K562 (cell line): ENCODE measurements around the gene PALLD. TPM values are rescaled to one million over a fixed set of nuclear protein-coding genes. Genes with fewer than 3 reads are reported as not detected.

Experiments used
- ATAC-seq: fragments of 200-7000 bp; cut with Tn5 transposase; 3 replicates; pipeline ENCODE4 v1.9.1; 2020; ENCODE audit warnings: moderate library complexity
- BruUV-seq: library from RNA; stranded (reverse); fragments of 400-500 nt; replicated peaks from 2 replicates; lab custom pipeline; 2021; lab: Mats Ljungman, UMichigan
- CTCF ChIA-PET: fragments of 300-600 bp; formaldehyde crosslinking; extraction: SDS; loops from one replicate; lab custom pipeline; 2021; ENCODE audit warnings: low intra/inter-chr PET ratio; lab: Yijun Ruan, JAX
- POLR2A ChIA-PET: fragments of 300-600, 350-650 bp; sonication (Branson Sonifier 250); formaldehyde crosslinking; extraction: SDS; loops from one replicate; lab custom pipeline; 2021; ENCODE audit warnings: antibody characterized with exemption, inconsistent platforms; lab: Yijun Ruan, JAX
- DNase-seq, 4 experiments: peaks; one replicate each; pipeline versions ENCODE4 v3.0.0 to v3.0.0-alpha.2; 2011 to 2018; ENCODE audit warnings: low spot score in 3 of 4, mixed read lengths in 3 of 4; ENCODE audit errors: extremely low read depth in 1 of 4
- FAIRE-seq: peaks from 2 replicates; lab custom pipeline; 2011; peaks lifted over from hg19 to GRCh38; lab: Jason Lieb, UNC
- H2AFZ ChIP-seq: 2 replicates; pipeline ENCODE4 v1.6.0; 2011; ENCODE audit warnings: low read depth, low read length, control low read depth, inconsistent platforms
- H3K27ac ChIP-seq: fragments of 200-600 bp; 3 replicates; pipeline ENCODE4 v1.8.0; 2011; ENCODE audit warnings: low read depth, mild to moderate bottlenecking, control low read depth, inconsistent platforms, low read length, moderate library complexity, mixed read lengths; ENCODE audit errors: extremely low read depth
- H3K27me3 ChIP-seq, 2 experiments: fragments of 300-600 bp in 1 of 2; 2 replicates in 1 of 2; 3 replicates in 1 of 2; pipeline versions ENCODE4 v1.6.0 to v1.8.0; 2011; ENCODE audit warnings: inconsistent platforms in 2 of 2, low read length in 2 of 2, mild to moderate bottlenecking in 1 of 2, mixed read lengths in 1 of 2, moderate library complexity in 1 of 2; ENCODE audit not compliant: control insufficient read depth in 2 of 2, insufficient read depth in 2 of 2
- H3K36me3 ChIP-seq: fragments of 300-600 bp; 3 replicates; pipeline ENCODE4 v1.8.0; 2011; ENCODE audit warnings: mild to moderate bottlenecking, low read length, inconsistent platforms; ENCODE audit not compliant: control insufficient read depth, insufficient read depth
- H3K4me1 ChIP-seq, 2 experiments: fragments of 200-600 bp in 1 of 2; replicated peaks in 1 of 2; 2 replicates in 1 of 2; 3 replicates in 1 of 2; pipeline versions ENCODE4 v1.5.1 to v1.8.0; 2011; ENCODE audit warnings: inconsistent platforms in 2 of 2, low read length in 2 of 2, mild to moderate bottlenecking in 1 of 2, mixed read lengths in 1 of 2, moderate library complexity in 1 of 2; ENCODE audit not compliant: control insufficient read depth in 2 of 2, insufficient read depth in 2 of 2
- H3K4me2 ChIP-seq: 2 replicates; pipeline ENCODE4 v1.6.1; 2011; ENCODE audit warnings: low read length, control low read depth, inconsistent platforms, mixed read lengths; ENCODE audit not compliant: insufficient read depth
- H3K4me3 ChIP-seq: fragments of 200-600 bp; sonication (generic), shearing (Covaris generic); 2 replicates; pipeline ENCODE4 v1.5.1; 2016; ENCODE audit warnings: control low read depth, inconsistent platforms
- H3K79me2 ChIP-seq: fragments of 200-600 bp; 3 replicates; pipeline ENCODE4 v1.8.0; 2011; ENCODE audit warnings: low read length, inconsistent platforms; ENCODE audit not compliant: control insufficient read depth, insufficient read depth
- H3K9ac ChIP-seq, 2 experiments: 2 replicates each; pipeline versions ENCODE4 v1.6.0 to v1.6.1; 2011; ENCODE audit warnings: low read depth in 2 of 2, low read length in 2 of 2, control low read depth in 1 of 2, inconsistent platforms in 1 of 2, mild to moderate bottlenecking in 1 of 2, mixed read lengths in 1 of 2; ENCODE audit not compliant: insufficient read depth in 1 of 2
- H3K9me1 ChIP-seq: one replicate; pipeline ENCODE4 v1.6.0; 2011; ENCODE audit warnings: inconsistent platforms, mild to moderate bottlenecking, low read length, moderate library complexity; ENCODE audit not compliant: control insufficient read depth, insufficient read depth
- H3K9me3 ChIP-seq: replicated peaks from 2 replicates; pipeline ENCODE4 v1.5.1; 2011; ENCODE audit warnings: low read depth, low read length, inconsistent platforms; ENCODE audit not compliant: control insufficient read depth, insufficient read depth
- H4K20me1 ChIP-seq: replicated peaks from 2 replicates; pipeline ENCODE4 v1.6.1; 2011; ENCODE audit warnings: low read length, inconsistent platforms, mixed read lengths; ENCODE audit not compliant: control insufficient read depth, insufficient read depth
- CAMTA2 ChIP-seq: fragments of 250-450 bp; sonication (Bioruptor Pico); conservative IDR thresholded peaks from 2 replicates; pipeline ENCODE4 v1.5.1; 2022
- HOMEZ ChIP-seq: fragments of 250-450 bp; sonication (Bioruptor Pico); IDR thresholded peaks from 2 replicates; pipeline ENCODE4 v1.4.0; 2020; ENCODE audit warnings: mild to moderate bottlenecking, moderate library complexity
- JUN ChIP-seq, 2 experiments: sonication (generic) in 1 of 2; formaldehyde crosslinking in 1 of 2; IDR thresholded peaks; 2 replicates each; pipeline versions ENCODE4 v1.6.1 to v1.8.0; 2012 to 2022; ENCODE audit warnings: borderline replicate concordance in 2 of 2, mild to moderate bottlenecking in 2 of 2, improper control_type of control experiment in 1 of 2, low read depth in 1 of 2, low read length in 1 of 2, missing genetic modification reagents in 1 of 2
- PHB2 ChIP-seq: fragments of 450-650 bp; IDR thresholded peaks from 2 replicates; pipeline ENCODE4 v1.6.1; 2017; ENCODE audit warnings: low read depth
- PRDM10 ChIP-seq: fragments of 450-650 bp; IDR thresholded peaks from 2 replicates; pipeline ENCODE4 v1.6.1; 2018; ENCODE audit not compliant: partially characterized antibody
- RFX1 ChIP-seq: fragments of 450-650 bp; IDR thresholded peaks from 2 replicates; pipeline ENCODE4 v1.6.1; 2016; ENCODE audit warnings: mild to moderate bottlenecking, moderate library complexity
- SREBF1 ChIP-seq: fragments of 150-350 bp; IDR thresholded peaks from 2 replicates; pipeline ENCODE4 v1.6.1; 2014; ENCODE audit warnings: antibody characterized with exemption, low read depth, low read length, borderline replicate concordance
- SREBF2 ChIP-seq: sonication (generic); formaldehyde crosslinking; IDR thresholded peaks from 2 replicates; pipeline ENCODE4 v1.4.0; 2020; ENCODE audit warnings: mild to moderate bottlenecking, missing genetic modification reagents
- ZNF644 ChIP-seq: fragments of 200-800 bp; sonication (Bioruptor generic); IDR thresholded peaks from 2 replicates; pipeline ENCODE4 v1.6.1; 2016; ENCODE audit warnings: low read depth, missing genetic modification characterization, missing compliant biosample characterization
- WGBS: fragments of 100-300 bp; shearing (Covaris generic); methylation state at CpG from one replicate; pipeline ENCODE4 v1.1.6; 2016; ENCODE audit warnings: low coverage, mixed read lengths; ENCODE audit not compliant: insufficient coverage; ENCODE audit errors: missing lambda C conversion rate; 5-methylcytosine and 5-hydroxymethylcytosine counted together
- in situ Hi-C: fragments of 300-500 bp; cut with MboI; formaldehyde crosslinking; loops from 4 replicates; pipeline ENCODE4 v1.15.0; 2018; ENCODE audit warnings: inconsistent platforms, mixed read lengths
- intact Hi-C: fragments of 100-400 bp; cut with micrococcal nuclease; formaldehyde crosslinking; loops from 2 replicates; pipeline ENCODE4 v1.14.2; 2022
- polyA plus RNA-seq, 8 experiments: library from polyadenylated mRNA; depleted of rRNA in 4 of 8; stranded (reverse) in 5 of 8; unstranded in 3 of 8; fragments of >200 nt; fragmentation: Nextera tagmentation in 2 of 8; fragmentation: Illumina TruSeq in 1 of 8; extraction: Ambion mirVana in 2 of 8; extraction: Trizol in 1 of 8; gene quantifications; 2 replicates each; pipeline versions ENCODE4 v1.2.1 to v1.2.3, GENCODE V29; 2011 to 2014; ENCODE audit warnings: inconsistent platforms in 1 of 8, missing spikeins in 1 of 8
- total RNA-seq, 7 experiments: library from RNA; depleted of rRNA in 6 of 7; stranded (reverse); fragments of >200 nt in 6 of 7; fragmentation: Illumina TruSeq in 2 of 7; extraction: Trizol in 2 of 7; gene quantifications; 2 replicates each; pipeline versions ENCODE4 v1.2.1 to v1.2.3, GENCODE V29; 2011 to 2021; ENCODE audit warnings: low replicate concordance in 1 of 7
- TF ChIP-seq, protein P1 (sequence below): fragments of 450-650 bp; conservative IDR thresholded peaks from 2 replicates; pipeline ENCODE4 v1.6.1; 2016; ENCODE audit warnings: missing genetic modification characterization, low read depth, mild to moderate bottlenecking, missing compliant biosample characterization, moderate library complexity
- TF ChIP-seq, protein P2 (sequence below): fragments of 250-450 bp; sonication (Bioruptor Pico); IDR thresholded peaks from 2 replicates; pipeline ENCODE4 v1.5.0; 2021; ENCODE audit warnings: mild to moderate bottlenecking, borderline replicate concordance
- TF ChIP-seq, protein P3 (sequence below): fragments of 450-650 bp; formaldehyde crosslinking; IDR thresholded peaks from 2 replicates; pipeline ENCODE4 v1.4.0; 2022; ENCODE audit warnings: mild to moderate bottlenecking, moderate library complexity

The PALLD gene
- total and polyA plus RNA-seq, 9 of the 15 experiments (the other 6 are each of a cell fraction or from before 2014, with no cell fraction given) = 0.01 to 0.35 (median 0.06) TPM; not detected in 3

DNA sequence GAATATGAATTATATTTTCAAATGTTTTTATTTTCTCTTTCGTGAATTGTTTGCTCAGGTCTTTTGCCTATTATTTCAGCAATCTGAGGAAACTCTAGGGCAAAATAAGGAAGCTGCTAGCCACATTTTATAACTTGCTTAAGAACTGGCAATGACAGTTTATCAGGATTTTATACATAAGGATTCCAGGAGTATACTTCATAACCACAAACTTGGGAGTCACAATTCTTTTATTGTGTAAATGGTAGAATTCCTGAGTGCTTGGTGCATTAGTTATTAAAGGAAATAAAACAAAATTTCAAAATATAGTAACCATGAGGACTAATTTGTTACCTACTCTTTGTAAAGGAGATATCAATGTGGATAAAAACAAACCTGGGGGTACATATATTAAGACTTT is 54.4 kb downstream of the PALLD start:
- FAIRE-seq = no peak
- Histone ChIP-seq H3K79me2 (no peaks in the 10 kb centered on the region), H3K9ac (no peak overlapping the region), H3K27ac (no peak overlapping the region), H3K4me2 (no peak overlapping the region)
- intact Hi-C loops = no loop called here
- BruUV-seq = no TSS peak
- 0% methylated on average over 1 of the region's 1 CpG for WGBS
- CTCF ChIA-PET = no interaction called here
- in situ Hi-C loops = no loop called here
- TF ChIP-seq PHB2 (no peak), RFX1 (no peak), HOMEZ (no peak), CAMTA2 (CRISPR knock-in tag) (no peak), SREBF1 (no peak), SREBF2 (CRISPR knock-in tag) (no peak), JUN (IDR thresholded peaks at IDR 0.05; ENCODE audit: borderline replicate concordance, low read depth, low read length) (no peak), JUN (CRISPR knock-in tag; IDR thresholded peaks at IDR 0.05; ENCODE audit: borderline replicate concordance) (no peak), PRDM10 (no peak), ZNF644 (tag) (no peak)
- TF ChIP-seq, protein P1, sequence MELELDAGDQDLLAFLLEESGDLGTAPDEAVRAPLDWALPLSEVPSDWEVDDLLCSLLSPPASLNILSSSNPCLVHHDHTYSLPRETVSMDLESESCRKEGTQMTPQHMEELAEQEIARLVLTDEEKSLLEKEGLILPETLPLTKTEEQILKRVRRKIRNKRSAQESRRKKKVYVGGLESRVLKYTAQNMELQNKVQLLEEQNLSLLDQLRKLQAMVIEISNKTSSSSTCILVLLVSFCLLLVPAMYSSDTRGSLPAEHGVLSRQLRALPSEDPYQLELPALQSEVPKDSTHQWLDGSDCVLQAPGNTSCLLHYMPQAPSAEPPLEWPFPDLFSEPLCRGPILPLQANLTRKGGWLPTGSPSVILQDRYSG (tag) = no peak
- TF ChIP-seq, protein P2, sequence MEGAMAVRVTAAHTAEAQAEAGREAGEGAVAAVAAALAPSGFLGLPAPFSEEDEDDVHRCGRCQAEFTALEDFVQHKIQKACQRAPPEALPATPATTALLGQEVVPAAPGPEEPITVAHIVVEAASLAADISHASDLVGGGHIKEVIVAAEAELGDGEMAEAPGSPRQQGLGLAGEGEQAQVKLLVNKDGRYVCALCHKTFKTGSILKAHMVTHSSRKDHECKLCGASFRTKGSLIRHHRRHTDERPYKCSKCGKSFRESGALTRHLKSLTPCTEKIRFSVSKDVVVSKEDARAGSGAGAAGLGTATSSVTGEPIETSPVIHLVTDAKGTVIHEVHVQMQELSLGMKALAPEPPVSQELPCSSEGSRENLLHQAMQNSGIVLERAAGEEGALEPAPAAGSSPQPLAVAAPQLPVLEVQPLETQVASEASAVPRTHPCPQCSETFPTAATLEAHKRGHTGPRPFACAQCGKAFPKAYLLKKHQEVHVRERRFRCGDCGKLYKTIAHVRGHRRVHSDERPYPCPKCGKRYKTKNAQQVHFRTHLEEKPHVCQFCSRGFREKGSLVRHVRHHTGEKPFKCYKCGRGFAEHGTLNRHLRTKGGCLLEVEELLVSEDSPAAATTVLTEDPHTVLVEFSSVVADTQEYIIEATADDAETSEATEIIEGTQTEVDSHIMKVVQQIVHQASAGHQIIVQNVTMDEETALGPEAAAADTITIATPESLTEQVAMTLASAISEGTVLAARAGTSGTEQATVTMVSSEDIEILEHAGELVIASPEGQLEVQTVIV (CRISPR knock-in tag) = no peak
- TF ChIP-seq, protein P3, sequence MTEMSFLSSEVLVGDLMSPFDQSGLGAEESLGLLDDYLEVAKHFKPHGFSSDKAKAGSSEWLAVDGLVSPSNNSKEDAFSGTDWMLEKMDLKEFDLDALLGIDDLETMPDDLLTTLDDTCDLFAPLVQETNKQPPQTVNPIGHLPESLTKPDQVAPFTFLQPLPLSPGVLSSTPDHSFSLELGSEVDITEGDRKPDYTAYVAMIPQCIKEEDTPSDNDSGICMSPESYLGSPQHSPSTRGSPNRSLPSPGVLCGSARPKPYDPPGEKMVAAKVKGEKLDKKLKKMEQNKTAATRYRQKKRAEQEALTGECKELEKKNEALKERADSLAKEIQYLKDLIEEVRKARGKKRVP (CRISPR knock-in tag) = no peak
- TF ChIP-seq, all 486 proteins: peak for 0
- no peak overlapping the region for H3K4me3 ChIP-seq
- POLR2A ChIA-PET = no interaction called here
- no peaks in the 10 kb centered on the region for H4K20me1 ChIP-seq
- ATAC-seq = no peak
- DNase-seq = no peak
- no peaks in the 10 kb centered on the region for H3K9me3 ChIP-seq
- H3K27me3 ChIP-seq = no peaks in the 10 kb centered on the region
- H2AFZ ChIP-seq = no peak overlapping the region
- H3K36me3 ChIP-seq = no peaks in the 10 kb centered on the region
- H3K4me1 ChIP-seq = no peaks in the 10 kb centered on the region
- H3K9me1 ChIP-seq = no peaks in the 10 kb centered on the region
